ENCODE data around the gene DPM2.

The DPM2 gene

GRCh38 chr9:127973169-127974000, 35.7 kb upstream of the DPM2 start:
- Histone ChIP-seq H3K4me2 (ENCODE audit: low read length) (no peak overlapping the region), H3K79me2 (ENCODE audit: low read length) (peaks cover 61% of the 10 kb centered on the region), H3K36me3 (replicated peaks; ENCODE audit: low read depth, low read length) (peaks cover 4% of the 10 kb centered on the region), H3K4me1 (ENCODE audit: low read length) (peaks cover 62% of the 10 kb centered on the region), H3K4me3 (ENCODE audit: low read length) (no peak overlapping the region), H4K20me1 (ENCODE audit: insufficient read depth, low read length) (peaks cover 20% of the 10 kb centered on the region; the same call in 1 of the 2 replicates), H3K27me3 (ENCODE audit: low read depth, low read length) (no peaks in the 10 kb centered on the region), H3K9me3 (ENCODE audit: insufficient read depth, low read length) (no peaks in the 10 kb centered on the region), H2AFZ (ENCODE audit: low read depth, low read length) (no peak overlapping the region), H3K27ac (ENCODE audit: low read length) (peak overlapping the region; percentile 5; the same call in 1 of the 2 replicates), H3K9ac (ENCODE audit: low read length) (no peak overlapping the region)
- TF ChIP-seq EZH2phosphoT487 (IDR thresholded peaks at IDR 0.05; ENCODE audit: low read depth) (no peak), CTCF (IDR thresholded peaks at IDR 0.05; ENCODE audit: low read depth, low read length) (no peak)

- Histone ChIP-seq H4K20me1 (ENCODE audit: insufficient read depth, low read length) (peaks cover 18% of the 10 kb centered on the region; the same call in 1 of the 2 replicates), H2AFZ (ENCODE audit: low read depth, low read length) (no peak overlapping the region), H3K9me3 (ENCODE audit: insufficient read depth, low read length) (no peaks in the 10 kb centered on the region), H3K36me3 (replicated peaks; ENCODE audit: low read depth, low read length) (peaks cover 4% of the 10 kb centered on the region), H3K9ac (ENCODE audit: low read length) (peak overlapping the region; percentile 45; the same call in 1 of the 2 replicates), H3K4me2 (ENCODE audit: low read length) (peak overlapping the region; percentile 85), H3K79me2 (ENCODE audit: low read length) (peaks cover 62% of the 10 kb centered on the region), H3K4me3 (ENCODE audit: low read length) (peak overlapping the region; percentile 49), H3K4me1 (ENCODE audit: low read length) (peaks cover 62% of the 10 kb centered on the region), H3K27ac (ENCODE audit: low read length) (peak overlapping the region; percentile 96), H3K27me3 (ENCODE audit: low read depth, low read length) (no peaks in the 10 kb centered on the region)
- TF ChIP-seq EZH2phosphoT487 (IDR thresholded peaks at IDR 0.05; ENCODE audit: low read depth) (no peak), CTCF (IDR thresholded peaks at IDR 0.05; ENCODE audit: low read depth, low read length) (no peak)
Measured at GRCh38 chr9:127972236-127972871, 34.7 kb upstream of the DPM2 start.

GRCh38 chr9:127971357-127972235, 33.9 kb upstream of the DPM2 start:
- TF ChIP-seq EZH2phosphoT487 (IDR thresholded peaks at IDR 0.05; ENCODE audit: low read depth) (no peak), CTCF (IDR thresholded peaks at IDR 0.05; ENCODE audit: low read depth, low read length) (no peak)
- Histone ChIP-seq H3K9me3 (ENCODE audit: insufficient read depth, low read length) (no peaks in the 10 kb centered on the region), H2AFZ (ENCODE audit: low read depth, low read length) (no peak overlapping the region), H3K36me3 (replicated peaks; ENCODE audit: low read depth, low read length) (peaks cover 4% of the 10 kb centered on the region), H3K27me3 (ENCODE audit: low read depth, low read length) (no peaks in the 10 kb centered on the region), H3K4me3 (ENCODE audit: low read length) (peak overlapping the region; percentile 66), H3K79me2 (ENCODE audit: low read length) (peaks cover 63% of the 10 kb centered on the region), H3K9ac (ENCODE audit: low read length) (peak overlapping the region; percentile 67), H3K4me1 (ENCODE audit: low read length) (peaks cover 62% of the 10 kb centered on the region), H3K27ac (ENCODE audit: low read length) (peak overlapping the region; percentile 96), H4K20me1 (ENCODE audit: insufficient read depth, low read length) (peaks cover 12% of the 10 kb centered on the region; the same call in 1 of the 2 replicates), H3K4me2 (ENCODE audit: low read length) (peak overlapping the region; percentile 85)

Measured in OCI-LY3 (cell line).